Endometrial microvascular endothelial cells (primary cell): Measurements from ENCODE around the gene FRY. TPM values are rescaled to one million over a fixed set of nuclear protein-coding genes. Genes with fewer than 3 reads are reported as not detected.

ENCODE experiments used
- in situ Hi-C: cut with HindIII; loops from 2 replicates; pipeline ENCODE4 v1.10.0; 2017; ENCODE audit warnings: low sequenced_read_pairs, low pct_unique_long_range_greater_than_20kb; ENCODE audit errors: inconsistent ontology term
- total RNA-seq: library from RNA; depleted of rRNA; stranded (reverse); fragments of >200 nt; gene quantifications from one replicate; pipeline ENCODE4 v1.2.3, GENCODE V29; 2015; ENCODE audit errors: inconsistent ontology term

The FRY gene
- total RNA-seq, 1 donor from 2014 or later, result 43.5 TPM

DNA sequence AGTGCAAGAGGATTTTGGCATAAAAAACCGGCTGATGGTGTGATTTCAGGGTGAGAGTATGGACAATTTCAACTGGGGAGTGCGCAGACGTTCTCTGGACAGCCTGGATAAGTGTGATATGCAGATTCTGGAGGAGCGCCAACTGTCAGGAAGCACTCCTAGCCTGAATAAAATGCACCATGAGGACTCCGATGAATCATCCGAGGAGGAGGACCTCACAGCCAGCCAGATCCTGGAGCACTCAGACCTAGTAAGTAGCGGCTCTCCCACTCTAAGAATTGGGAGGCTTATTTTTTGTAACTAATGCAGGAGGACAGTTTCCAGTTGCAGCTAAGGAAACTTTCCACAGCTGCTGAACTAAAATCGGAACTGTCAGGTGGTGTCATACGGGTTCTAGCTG lies 230.0 kb downstream of the FRY start:
- in situ Hi-C loops, result no loop called here

DNA sequence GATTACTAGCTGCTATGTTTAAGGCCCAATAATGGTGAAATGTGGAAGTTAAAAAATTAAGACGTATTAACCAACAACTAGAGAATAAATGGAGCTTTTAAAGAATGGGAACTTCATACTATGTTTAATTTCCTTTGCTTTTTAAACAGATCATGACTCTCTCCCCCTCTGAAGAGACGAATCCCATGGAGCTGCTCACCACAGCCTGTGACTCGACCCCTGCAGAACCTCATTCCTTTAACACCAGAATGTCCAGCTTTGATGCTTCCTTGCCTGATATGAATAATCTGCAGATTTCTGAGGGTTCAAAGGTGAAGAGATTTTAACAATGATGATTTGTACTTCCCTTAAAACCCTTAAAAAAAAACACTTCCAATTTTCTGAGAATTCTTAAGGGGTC lies 230.6 kb downstream of the FRY start:
- in situ Hi-C loops, result no loop called here

DNA sequence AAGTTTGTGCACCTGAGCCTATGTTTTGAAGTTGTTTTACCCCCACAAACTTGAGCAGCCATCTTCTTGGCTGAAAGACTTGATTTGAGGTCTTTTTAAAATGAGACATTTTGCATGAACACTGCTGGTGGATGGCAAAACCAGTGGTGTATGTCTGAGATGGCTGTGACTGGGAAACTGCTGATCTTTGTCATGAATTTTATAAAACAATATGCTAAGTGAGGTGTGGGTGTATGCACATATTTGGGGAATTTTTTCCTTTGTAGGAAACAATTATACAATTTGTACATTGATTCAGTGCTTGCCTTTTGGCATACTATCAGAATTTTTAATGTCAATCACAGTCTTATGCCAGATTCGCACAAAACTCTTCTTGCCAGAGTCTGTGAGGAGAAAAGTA lies 231.0 kb downstream of the FRY start:
- in situ Hi-C loops, result no loop called here

DNA sequence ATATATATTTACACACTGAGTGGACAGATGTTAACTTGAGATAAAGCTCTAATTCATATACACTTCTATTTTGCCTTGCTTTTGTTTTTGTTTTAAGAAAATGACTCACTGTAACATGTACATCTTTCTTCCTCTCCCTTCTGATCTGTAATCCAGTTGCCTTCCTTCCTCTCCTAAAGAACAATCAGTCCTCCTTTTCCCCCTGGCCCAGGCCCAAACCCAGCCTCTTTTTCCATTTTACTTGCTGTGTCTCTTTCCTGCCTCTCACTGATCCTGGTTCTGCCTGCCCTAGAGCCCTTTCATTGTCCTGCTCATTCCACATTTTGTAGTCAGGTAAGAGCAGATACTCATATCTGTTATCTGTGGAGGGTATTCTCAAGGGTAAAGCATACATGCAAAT lies 232.8 kb downstream of the FRY start:
- in situ Hi-C loops, result no loop called here

DNA sequence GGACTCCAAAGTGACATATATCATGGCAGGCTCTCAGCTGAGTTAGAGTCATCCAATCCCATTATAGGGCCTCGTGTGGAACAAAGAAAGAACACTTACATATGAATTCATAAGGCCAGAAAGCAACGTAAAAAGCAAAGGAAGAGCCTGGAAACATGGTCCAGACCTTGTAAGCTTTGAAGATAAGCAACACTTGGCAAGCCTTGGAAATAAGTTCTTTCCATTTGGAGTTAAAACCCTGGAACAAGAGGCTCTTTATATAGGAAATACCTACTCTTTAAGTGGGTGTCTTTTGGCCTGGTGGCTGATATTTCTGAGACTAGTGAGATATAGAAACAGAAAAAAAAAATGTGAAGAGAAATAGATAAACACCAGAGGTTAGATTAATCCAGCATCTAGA lies 234.2 kb downstream of the FRY start:
- in situ Hi-C loops, result no loop called here

DNA sequence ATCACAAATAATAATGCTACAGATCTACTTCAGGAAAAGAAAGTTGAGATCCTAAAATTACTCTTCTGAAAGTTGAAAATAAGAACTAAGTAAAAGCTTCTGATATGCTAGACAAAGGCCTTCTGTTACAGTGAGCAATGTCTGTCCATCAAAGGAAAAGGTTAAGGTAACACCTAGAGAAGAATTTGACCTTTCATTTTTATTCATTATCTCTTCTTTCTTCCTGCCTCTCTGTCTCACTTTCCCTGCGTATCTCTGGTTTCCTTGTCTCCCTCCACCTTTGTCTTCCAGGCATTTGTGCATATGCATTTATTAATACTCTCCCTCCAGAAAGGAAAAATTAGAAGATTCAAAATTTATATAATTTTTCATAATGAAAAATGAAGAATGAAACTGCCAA lies 234.6 kb downstream of the FRY start:
- in situ Hi-C loops, result no loop called here

DNA sequence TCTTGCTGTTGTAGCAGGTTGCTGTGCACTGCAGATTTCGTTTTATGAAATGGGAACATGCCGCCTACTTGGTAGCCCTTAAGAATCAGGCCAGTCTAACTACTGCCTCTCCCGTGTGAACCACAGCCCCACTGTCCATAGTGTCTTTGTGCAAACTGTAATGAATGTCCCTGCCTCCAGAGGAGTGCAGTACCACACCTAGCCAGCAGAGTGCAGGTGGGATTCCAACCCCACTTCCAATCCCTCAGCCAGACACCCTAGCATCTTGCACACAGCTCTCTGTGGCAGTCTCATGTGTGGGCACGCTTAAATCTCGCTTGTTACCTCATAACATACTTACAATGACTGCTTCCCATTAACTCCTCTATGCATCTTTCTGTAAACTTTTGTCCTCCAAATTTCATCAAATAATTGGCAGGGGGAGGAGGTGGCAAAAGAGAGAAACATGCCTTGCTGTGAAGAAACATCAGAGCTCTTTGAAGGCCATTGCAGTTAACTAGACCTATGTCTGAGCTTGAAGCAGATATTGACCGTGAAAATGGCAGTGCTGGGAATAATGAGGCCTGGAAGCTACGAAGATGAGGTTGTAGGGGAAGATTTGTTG lies 236.4 kb downstream of the FRY start:
- in situ Hi-C loops, result no loop called here

DNA sequence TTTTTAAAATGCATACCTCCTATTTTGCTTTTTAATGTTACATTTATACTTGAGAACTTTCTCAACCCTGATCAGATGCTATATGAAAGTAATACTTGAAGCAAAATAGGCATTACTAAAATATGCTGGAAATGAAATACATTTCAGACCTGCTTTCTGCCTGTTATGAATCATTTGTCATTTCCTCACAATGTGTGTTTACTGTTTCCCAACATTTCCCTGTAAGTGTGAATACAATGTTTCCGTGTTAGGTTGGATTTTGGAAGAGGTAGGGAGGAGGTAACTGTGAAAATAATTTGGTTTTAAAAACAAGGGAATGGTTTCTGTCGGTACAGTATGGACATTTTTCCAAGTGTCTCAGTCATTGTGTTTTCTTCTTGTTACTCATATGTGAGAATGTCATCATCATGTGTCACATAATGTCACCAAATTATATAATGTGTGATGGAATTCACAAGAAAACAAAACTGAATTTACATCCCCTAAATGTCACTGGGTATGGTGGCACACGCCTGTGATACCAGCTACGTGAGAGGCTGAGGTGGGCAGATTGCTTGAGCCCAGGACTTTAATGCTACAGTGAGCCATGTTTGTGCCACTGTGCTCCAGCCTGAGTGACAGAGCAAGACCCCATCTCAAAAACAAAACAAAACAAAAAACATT lies 240.6 kb downstream of the FRY start:
- in situ Hi-C loops, result no loop called here

DNA sequence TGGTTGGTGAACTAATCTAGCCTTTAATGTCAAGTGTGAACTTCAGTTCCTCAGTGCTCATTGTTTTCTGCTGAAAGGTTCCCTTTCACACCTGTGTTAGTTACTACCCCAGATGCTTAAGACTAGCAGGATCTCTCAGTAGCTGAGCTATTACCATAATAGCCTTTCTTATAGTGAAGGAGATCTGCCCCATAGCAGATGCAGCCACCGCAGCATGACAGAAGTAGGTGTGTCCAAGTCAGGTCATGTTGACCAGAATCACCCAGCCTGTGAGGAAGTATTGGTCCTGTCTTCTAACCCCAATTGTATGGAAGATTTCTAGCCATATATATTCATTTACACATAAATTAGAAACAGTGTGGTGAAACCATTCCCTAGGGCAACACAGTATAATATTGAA lies 246.3 kb downstream of the FRY start:
- in situ Hi-C loops, result no loop called here

DNA sequence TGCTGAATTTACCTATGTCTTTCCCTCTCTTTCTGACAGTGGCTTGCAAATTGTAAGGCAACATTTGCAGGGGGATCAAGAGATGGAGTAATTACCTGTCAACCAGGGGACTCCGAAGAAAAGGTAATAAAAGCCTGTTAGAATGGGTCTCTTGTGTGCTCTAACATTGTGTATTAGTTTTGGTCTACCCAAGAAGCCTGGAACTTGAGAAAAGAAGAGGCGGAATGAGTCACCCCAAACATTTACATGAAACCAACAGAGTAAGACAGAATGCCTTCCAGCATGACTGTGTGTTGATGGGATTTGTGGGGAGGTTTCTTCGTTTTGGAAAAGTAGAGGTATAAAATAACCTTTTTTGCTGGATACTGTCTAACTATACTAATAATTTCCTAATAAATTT lies 246.9 kb downstream of the FRY start:
- in situ Hi-C loops, result no loop called here

DNA sequence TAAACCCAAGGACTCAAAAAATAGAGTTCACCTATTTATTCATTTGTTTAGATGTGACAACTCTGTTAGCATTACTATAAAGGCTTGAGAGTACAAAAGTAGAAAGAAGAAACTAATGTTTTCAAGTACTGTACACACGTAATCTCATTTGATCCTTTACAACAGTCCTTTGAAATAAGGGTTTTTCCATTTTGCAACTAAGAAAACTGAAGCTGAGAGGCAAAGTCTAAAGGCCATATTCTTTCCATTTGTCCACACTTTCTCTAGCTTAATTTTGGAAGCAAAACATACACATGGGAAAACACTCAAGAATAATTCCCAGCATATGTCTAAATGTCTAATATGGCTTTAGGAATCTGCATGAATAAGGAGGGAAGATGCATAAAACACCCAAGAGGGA lies 249.5 kb downstream of the FRY start:
- in situ Hi-C loops, result no loop called here

DNA sequence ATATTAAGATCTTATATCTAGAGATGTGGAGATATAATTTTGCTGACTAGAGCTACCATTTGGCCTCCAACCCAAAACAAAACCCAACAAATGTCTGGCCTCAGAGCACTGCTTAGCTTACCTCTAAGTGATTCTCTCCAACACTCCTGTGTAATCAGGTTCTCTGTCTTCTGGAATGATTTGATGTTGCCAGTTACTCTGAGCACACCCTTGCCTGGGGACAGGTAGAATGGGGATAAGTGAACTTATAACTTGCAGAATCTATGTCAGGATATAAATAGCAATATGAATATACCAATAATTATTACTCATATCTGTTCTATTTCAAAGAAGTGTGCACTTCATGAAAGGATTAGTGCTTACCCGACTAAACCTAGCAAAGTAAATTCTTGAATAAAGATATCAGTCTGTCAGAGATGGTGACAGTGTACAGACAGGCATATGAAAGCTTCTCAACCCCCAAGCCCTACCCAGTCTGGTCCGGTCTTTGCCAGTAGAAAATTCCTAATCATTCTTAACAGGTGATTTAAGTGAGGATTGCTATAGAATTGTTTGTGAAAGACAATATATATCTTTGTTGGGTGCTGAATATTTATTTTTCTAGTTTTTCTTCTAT lies 250.6 kb downstream of the FRY start:
- in situ Hi-C loops, result no loop called here

DNA sequence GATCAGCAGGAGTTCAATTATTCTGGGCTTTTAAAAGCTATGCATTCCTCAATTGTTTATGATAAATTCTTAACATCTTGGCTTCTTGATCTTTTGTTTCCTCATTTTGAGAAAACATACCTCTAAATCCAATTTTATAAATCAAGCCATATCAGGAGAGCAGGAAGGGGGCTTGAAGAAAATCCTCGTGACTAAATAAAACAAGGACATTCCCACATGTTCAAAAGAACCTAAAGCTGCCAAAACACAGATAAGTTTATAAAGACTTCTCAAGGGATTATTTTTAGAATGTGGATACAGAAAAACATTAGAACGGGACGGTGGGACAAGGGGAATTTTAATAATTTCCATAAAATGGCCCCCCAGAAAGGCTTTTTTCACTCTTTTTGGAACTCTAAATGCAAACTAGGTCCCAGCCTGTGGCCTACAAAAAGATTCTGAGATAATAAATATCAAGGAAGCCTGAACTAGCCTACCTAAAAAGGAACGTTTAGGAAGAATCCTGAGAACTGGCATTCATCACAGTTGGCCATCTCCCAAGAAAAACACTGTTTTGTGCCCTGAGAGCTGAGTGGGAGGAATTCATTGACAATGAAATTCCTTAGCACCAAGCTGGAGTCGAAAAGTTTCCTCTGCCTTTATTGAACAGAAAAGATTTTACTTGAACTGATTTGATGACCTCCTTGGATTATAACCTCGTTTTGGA lies 253.5 kb downstream of the FRY start:
- in situ Hi-C loops, result no loop called here

DNA sequence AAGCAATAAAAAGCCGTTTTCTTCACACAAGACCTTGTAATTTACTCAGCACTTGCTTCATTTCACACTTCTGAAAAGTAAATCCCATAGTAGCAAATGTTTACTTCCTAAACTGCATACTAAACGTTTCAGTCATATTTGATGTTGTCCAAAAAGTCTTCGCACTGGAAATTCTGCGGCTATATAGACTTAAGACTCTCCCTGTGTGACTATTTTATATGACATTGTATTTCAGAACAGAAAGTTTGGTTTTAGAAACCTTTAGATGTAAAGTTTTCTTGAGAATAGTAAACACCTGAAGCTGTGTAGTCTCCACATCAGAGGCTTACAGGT lies 254.0 kb downstream of the FRY start:
- in situ Hi-C loops, result no loop called here

DNA sequence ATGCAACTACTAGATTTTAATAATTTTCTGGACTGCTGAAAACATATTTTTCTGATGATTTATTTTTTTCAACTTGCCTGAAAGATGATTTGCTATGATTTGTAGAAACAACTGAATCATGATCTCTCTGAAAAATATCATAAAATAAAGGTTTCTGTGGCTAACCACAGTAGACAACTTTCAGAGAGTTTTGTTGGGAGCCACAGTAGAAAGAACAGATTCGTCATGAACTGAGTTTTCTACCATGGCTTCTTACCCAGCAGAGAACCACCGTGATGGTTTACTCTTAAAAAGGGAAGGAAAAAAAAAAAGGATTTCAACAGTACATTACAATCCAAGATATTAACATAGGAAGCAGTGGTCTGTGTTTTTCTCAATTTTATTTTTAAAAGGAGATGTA lies 265.6 kb downstream of the FRY start:
- in situ Hi-C loops, result no loop called here

DNA sequence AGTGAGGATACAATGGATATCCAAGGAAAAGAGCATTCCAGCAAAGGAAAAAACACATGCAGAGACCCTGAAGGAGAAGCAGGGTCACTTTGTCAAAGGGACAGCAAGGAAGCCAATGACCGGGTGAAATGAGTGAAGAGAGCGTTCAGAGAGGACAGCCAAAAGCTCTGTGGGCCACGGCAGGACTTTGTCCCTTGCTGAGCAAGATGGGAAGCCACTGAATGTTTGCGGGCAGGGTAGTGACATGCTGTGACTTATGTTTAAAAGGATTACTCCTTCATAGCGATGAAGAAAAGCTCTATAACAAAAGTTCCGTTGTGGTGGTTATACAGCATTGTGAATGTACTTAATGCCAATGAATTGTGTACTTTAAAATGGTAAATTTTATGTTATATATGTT lies 267.1 kb downstream of the FRY start:
- in situ Hi-C loops, result no loop called here

DNA sequence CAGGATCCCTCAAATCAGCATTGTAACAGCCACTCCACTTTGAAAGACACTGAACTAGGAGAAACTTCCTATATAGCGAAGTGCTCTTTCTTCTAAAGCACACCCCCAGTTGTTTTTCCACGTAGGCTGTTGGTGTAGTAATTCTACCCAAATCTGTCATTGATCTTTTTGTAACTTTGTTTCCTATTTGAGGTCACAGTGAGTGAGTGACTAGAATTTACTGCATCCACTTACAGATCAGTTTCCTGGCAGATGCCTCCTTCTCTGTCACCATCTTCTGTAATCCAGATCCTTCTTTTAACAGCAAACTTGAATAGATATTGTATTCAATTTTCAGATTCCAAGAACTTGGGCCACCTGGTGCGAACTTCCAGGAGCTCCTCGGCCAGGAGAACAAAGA lies 268.3 kb downstream of the FRY start:
- in situ Hi-C loops, result no loop called here

DNA sequence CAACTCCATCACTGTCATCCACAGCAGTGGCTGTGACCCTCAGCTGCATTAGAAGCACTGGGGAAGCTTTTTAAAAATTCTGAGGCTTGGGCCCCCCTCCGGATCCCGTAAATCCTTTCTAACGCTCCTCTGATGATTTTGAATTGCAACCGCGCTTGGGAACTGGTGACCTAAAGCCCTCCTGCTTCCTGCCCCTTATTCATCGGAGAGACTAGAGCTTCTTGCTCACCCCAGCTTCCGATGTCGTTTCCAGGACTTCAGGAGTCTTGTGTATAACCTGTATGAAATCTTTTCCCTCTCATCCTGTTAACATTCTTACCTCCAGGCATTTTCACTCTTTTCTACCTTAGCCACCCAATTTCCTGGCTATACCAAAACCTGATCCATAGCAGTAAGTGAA lies 268.8 kb downstream of the FRY start:
- in situ Hi-C loops, result no loop called here

DNA sequence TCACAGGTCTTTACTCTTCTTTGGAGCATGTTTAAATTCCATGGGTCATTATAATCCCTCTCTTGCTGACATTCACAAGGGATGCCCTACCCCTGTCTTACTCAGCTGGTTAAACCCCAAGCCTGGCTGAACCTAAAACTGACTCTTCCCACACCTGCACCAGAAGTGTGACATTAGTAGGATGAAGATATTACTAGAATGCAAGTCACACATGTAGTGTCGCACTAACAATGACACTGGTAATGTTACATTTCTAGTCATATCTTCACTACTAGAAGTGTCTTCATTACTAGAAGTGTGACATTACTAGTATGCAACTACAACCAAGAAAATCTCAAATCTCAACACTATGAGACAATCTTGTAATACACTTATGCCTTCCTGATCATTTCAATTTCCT lies 269.3 kb downstream of the FRY start:
- in situ Hi-C loops, result no loop called here

DNA sequence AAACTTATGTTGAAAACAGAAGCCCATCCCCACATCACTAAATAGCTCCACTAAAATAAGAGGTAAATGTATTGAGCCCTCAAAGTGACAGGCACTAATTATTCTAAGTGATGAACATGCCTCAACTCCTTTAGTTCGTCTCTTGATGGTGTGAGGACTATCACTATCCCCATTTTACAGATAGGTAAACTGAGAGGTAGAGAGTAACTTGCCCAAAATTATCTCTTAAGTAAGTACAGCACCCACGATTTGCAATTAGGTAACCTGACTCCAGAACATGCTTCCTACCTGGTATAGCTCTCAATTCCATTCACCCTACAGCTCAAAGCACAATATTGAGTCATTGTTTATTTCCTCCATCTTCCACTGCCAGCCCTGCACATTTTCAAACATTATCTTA lies 270.9 kb downstream of the FRY start:
- in situ Hi-C loops, result no loop called here
